Peyer's patch (tissue), 4 donors: ENCODE measurements around the gene SGPL1.

ENCODE experiments used
- POLR2A ChIP-seq, 2 donors: fragments of 450-650 bp; IDR thresholded peaks; one replicate each; pipeline ENCODE4 v1.5.1; 2017; ENCODE audit warnings: antibody characterized with exemption in 2 of 2, mild to moderate bottlenecking in 2 of 2, moderate library complexity in 2 of 2
- TF ChIP-seq, protein P1 (sequence below), 6 experiments: fragments of 450-650 bp in 4 of 6; fragments of 200-600 bp in 2 of 6; sonication (generic) in 1 of 6; IDR thresholded peaks; one replicate each; pipeline ENCODE4 v1.5.1; 2017 to 2019; ENCODE audit warnings: antibody characterized with exemption in 6 of 6, mild to moderate bottlenecking in 3 of 6, moderate library complexity in 1 of 6

DNA sequence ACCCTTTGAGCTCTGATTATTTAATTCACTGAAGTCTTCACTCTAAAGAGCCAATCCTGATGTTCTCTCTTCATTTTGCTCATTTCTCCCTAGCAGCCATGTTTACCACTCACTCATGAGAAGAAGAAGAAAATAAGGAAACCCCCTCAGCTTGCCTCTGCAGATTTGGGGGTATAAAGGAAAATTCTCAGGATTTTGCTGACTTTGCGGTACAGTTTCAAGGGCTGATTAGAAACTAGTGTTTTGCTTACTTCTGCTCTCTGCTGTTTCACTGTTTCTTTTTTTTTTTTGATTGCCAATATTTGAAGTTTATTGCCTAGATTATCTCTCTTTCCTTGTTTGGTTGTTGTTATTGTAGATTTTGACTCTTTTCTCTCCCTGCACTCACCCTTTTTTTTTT lies 49.2 kb downstream of the SGPL1 start:
- no peak for TF ChIP-seq POLR2A (IDR thresholded peaks at IDR 0.05)
- TF ChIP-seq, protein P1, sequence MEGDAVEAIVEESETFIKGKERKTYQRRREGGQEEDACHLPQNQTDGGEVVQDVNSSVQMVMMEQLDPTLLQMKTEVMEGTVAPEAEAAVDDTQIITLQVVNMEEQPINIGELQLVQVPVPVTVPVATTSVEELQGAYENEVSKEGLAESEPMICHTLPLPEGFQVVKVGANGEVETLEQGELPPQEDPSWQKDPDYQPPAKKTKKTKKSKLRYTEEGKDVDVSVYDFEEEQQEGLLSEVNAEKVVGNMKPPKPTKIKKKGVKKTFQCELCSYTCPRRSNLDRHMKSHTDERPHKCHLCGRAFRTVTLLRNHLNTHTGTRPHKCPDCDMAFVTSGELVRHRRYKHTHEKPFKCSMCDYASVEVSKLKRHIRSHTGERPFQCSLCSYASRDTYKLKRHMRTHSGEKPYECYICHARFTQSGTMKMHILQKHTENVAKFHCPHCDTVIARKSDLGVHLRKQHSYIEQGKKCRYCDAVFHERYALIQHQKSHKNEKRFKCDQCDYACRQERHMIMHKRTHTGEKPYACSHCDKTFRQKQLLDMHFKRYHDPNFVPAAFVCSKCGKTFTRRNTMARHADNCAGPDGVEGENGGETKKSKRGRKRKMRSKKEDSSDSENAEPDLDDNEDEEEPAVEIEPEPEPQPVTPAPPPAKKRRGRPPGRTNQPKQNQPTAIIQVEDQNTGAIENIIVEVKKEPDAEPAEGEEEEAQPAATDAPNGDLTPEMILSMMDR (IDR thresholded peaks at IDR 0.05): no peak
